GM11168 (cell line): ENCODE results near the gene CACNA1D.

Experiments
- in situ Hi-C: fragments of 300-500 bp; cut with MboI; formaldehyde crosslinking; loops from one replicate; pipeline ENCODE4 v1.12.0; 2022; ENCODE audit warnings: low sequenced_read_pairs; ENCODE audit not compliant: unreplicated experiment

Gene CACNA1D

GRCh38 chr3:53675022-53675697 is 180.7 kb downstream of the CACNA1D start:
- in situ Hi-C loops, result no loop called here

- in situ Hi-C loops, result no loop called here
Measured at GRCh38 chr3:53675942-53676341, 181.5 kb downstream of the CACNA1D start.

- in situ Hi-C loops, result no loop called here
Measured at GRCh38 chr3:53677413-53677812, 183.0 kb downstream of the CACNA1D start.

- in situ Hi-C loops, result no loop called here
Measured at GRCh38 chr3:53680028-53680427, 185.6 kb downstream of the CACNA1D start.

- in situ Hi-C loops, result no loop called here
Measured at GRCh38 chr3:53682807-53683206, 188.4 kb downstream of the CACNA1D start.

- in situ Hi-C loops, result no loop called here
Measured at GRCh38 chr3:53688066-53688465, 193.7 kb downstream of the CACNA1D start.

- in situ Hi-C loops, result no loop called here
Measured at GRCh38 chr3:53688989-53689388, 194.6 kb downstream of the CACNA1D start.

- in situ Hi-C loops, result no loop called here
Measured at GRCh38 chr3:53689681-53690080, 195.3 kb downstream of the CACNA1D start.

GRCh38 chr3:53690521-53690920 is 196.1 kb downstream of the CACNA1D start:
- in situ Hi-C loops, result no loop called here

- in situ Hi-C loops, result no loop called here
Measured at GRCh38 chr3:53691349-53691748, 196.9 kb downstream of the CACNA1D start.

GRCh38 chr3:53691885-53692284 is 197.5 kb downstream of the CACNA1D start:
- in situ Hi-C loops, result no loop called here

- in situ Hi-C loops, result no loop called here
Measured at GRCh38 chr3:53693451-53693850, 199.0 kb downstream of the CACNA1D start.

GRCh38 chr3:53694046-53694445 is 199.6 kb downstream of the CACNA1D start:
- in situ Hi-C loops, result no loop called here

GRCh38 chr3:53694666-53695323 is 200.4 kb downstream of the CACNA1D start:
- in situ Hi-C loops, result no loop called here

GRCh38 chr3:53695324-53695690 is 200.9 kb downstream of the CACNA1D start:
- in situ Hi-C loops, result no loop called here

GRCh38 chr3:53696401-53697172 is 202.2 kb downstream of the CACNA1D start:
- in situ Hi-C loops, result no loop called here

GRCh38 chr3:53700441-53700840 is 206.0 kb downstream of the CACNA1D start:
- in situ Hi-C loops, result no loop called here

- in situ Hi-C loops, result no loop called here
Measured at GRCh38 chr3:53702776-53703530, 208.5 kb downstream of the CACNA1D start.

- in situ Hi-C loops, result no loop called here
Measured at GRCh38 chr3:53703630-53704362, 209.4 kb downstream of the CACNA1D start.

- in situ Hi-C loops, result no loop called here
Measured at GRCh38 chr3:53704363-53704725, 209.9 kb downstream of the CACNA1D start.
